ENCODE measurements around the gene ITPR3. TPM values are rescaled to one million over a fixed set of nuclear protein-coding genes. Genes with fewer than 3 reads are reported as not detected.

Gene ITPR3
- total RNA-seq, 4 donors from 2014 or later = 174 to 206 (median 199) TPM

DNA sequence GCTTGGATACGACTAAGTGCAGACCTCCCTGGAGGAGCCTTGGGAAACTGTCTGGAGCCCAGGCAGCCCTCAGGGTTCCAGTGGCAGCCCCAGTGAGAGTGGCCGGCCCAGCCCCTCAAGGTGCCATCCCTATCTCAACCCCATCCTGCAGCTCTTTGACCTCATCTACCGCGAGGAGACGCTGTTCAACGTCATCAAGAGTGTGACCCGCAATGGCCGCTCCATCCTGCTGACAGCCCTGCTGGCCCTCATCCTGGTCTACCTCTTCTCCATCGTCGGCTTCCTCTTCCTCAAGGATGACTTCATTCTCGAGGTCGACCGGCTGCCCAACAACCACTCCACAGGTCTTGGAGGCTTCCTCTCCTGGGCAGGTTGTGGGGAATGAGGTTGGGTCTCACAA, 69.6 kb downstream of the ITPR3 start:
- Histone ChIP-seq H3K27ac (no peak overlapping the region), H3K27me3 (no peaks in the 10 kb centered on the region), H3K4me3 (no peak overlapping the region), H3K9me3 (no peaks in the 10 kb centered on the region), H3K36me3 (peaks cover 97% of the 10 kb centered on the region), H3K4me1 (peaks cover 33% of the 10 kb centered on the region)
- no peak for DNase-seq (ENCODE audit: low spot score in 2 of 2)
- WGBS = 91% methylated on average over 12 of the region's 13 CpGs
- TF ChIP-seq, protein P1, sequence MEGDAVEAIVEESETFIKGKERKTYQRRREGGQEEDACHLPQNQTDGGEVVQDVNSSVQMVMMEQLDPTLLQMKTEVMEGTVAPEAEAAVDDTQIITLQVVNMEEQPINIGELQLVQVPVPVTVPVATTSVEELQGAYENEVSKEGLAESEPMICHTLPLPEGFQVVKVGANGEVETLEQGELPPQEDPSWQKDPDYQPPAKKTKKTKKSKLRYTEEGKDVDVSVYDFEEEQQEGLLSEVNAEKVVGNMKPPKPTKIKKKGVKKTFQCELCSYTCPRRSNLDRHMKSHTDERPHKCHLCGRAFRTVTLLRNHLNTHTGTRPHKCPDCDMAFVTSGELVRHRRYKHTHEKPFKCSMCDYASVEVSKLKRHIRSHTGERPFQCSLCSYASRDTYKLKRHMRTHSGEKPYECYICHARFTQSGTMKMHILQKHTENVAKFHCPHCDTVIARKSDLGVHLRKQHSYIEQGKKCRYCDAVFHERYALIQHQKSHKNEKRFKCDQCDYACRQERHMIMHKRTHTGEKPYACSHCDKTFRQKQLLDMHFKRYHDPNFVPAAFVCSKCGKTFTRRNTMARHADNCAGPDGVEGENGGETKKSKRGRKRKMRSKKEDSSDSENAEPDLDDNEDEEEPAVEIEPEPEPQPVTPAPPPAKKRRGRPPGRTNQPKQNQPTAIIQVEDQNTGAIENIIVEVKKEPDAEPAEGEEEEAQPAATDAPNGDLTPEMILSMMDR (IDR thresholded peaks at IDR 0.05) = no peak
- TF ChIP-seq EP300 (IDR thresholded peaks at IDR 0.05) = no peak
- no peak for TF ChIP-seq POLR2AphosphoS5 (IDR thresholded peaks at IDR 0.05)
- TF ChIP-seq POLR2A (IDR thresholded peaks at IDR 0.05) = no peak

DNA sequence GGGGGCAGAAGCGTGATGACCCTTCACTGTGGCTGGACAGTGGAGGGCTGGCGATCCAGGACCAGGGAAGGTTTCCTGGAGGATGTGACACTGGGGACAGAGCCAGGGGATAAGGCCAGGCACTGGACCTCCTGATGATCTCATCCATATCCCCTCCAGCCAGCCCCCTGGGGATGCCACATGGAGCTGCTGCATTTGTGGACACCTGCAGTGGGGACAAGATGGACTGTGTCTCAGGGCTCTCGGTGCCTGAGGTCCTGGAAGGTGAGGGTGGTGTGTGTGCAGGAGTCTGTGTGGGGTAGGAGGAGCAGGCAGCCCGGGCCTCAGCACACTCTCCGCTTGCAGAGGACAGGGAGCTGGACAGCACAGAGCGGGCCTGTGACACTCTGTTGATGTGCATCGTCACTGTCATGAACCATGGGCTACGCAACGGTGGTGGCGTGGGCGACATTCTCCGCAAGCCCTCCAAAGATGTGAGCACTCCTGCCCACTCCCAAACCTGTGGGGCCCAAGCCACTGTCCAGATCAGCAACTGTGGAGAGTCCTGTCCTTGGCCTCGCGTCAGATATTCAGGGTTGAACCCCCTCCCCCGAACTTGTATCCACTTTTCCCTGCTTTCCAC, 70.4 kb downstream of the ITPR3 start:
- no peak for TF ChIP-seq POLR2AphosphoS5 (IDR thresholded peaks at IDR 0.05)
- no peak for TF ChIP-seq EP300 (IDR thresholded peaks at IDR 0.05)
- TF ChIP-seq POLR2A (IDR thresholded peaks at IDR 0.05) = no peak
- TF ChIP-seq, protein P1 (IDR thresholded peaks at IDR 0.05) = no peak
- no peak overlapping the region for H3K27ac ChIP-seq
- H3K27me3 ChIP-seq = no peaks in the 10 kb centered on the region
- no peak overlapping the region for H3K4me3 ChIP-seq
- 90% methylated on average over 14 of the region's 15 CpGs for WGBS
- no peaks in the 10 kb centered on the region for H3K9me3 ChIP-seq
- DNase-seq (ENCODE audit: low spot score in 2 of 2) = no peak
- H3K4me1 ChIP-seq = peaks cover 41% of the 10 kb centered on the region
- H3K36me3 ChIP-seq = peaks cover 95% of the 10 kb centered on the region

DNA sequence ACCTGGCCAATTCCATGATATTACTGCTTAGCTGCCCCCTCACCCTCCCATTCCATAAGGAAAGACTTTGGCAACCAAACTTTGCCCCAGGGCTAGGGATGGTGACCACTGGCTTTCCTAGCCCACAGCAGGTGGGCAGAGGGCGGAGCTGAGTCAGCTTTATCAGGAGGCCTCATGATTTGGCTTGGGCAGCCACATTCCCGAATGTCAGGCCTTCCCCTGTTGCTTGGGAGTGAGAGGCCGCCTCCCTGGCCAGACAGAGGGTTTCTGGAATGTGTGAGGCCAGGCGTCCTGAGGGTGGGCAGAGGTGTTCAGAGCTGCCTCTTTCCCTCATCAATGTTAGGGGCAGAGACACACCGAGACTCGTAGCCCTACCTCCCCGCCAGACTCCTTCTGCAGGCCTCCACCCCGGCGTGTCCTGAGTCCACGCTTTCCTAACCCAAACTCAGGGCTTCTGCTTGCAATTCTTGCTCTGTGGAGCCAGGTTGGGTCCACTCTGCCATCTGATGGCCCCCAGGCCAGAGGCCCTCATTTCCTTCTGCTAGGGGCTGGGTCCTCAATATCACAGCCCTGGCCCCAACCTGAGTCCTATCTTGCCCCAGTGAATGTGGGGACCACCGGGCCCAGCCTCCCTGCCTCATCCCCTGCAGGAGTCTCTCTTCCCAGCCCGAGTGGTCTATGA, 71.1 kb downstream of the ITPR3 start:
- no peak for TF ChIP-seq EP300 (IDR thresholded peaks at IDR 0.05)
- TF ChIP-seq POLR2AphosphoS5 (IDR thresholded peaks at IDR 0.05) = no peak
- TF ChIP-seq, protein P1 (IDR thresholded peaks at IDR 0.05) = no peak
- TF ChIP-seq POLR2A (IDR thresholded peaks at IDR 0.05) = no peak
- no peak for DNase-seq (ENCODE audit: low spot score in 2 of 2)
- Histone ChIP-seq H3K9me3 (no peaks in the 10 kb centered on the region), H3K4me3 (no peak overlapping the region), H3K4me1 (peaks cover 48% of the 10 kb centered on the region), H3K27me3 (no peaks in the 10 kb centered on the region), H3K36me3 (peaks cover 93% of the 10 kb centered on the region), H3K27ac (no peak overlapping the region)
- 89% methylated on average over 11 of the region's 12 CpGs for WGBS

DNA sequence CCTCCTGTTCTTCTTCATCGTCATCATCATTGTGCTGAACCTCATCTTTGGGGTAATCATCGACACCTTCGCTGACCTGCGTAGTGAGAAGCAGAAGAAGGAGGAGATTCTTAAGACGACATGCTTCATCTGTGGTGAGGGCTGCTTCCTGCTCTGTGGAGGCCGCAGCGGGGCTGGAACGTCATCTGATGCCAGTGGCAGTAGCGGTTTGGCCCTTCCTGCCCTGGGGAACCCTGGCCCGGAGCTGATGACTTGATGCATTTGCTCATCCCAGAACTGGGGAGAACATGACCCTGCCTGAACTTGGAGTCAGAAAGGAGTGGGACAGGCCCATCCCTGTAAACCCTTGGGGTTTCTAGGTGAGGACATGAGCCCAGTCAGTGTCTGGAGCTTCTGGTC, 71.6 kb downstream of the ITPR3 start:
- 94% methylated on average over 5 of the region's 10 CpGs for WGBS
- no peaks in the 10 kb centered on the region for H3K27me3 ChIP-seq
- H3K36me3 ChIP-seq = peaks cover 93% of the 10 kb centered on the region
- H3K27ac ChIP-seq = no peak overlapping the region
- H3K9me3 ChIP-seq = no peaks in the 10 kb centered on the region
- no peak for DNase-seq (ENCODE audit: low spot score in 2 of 2)
- H3K4me3 ChIP-seq = no peak overlapping the region
- H3K4me1 ChIP-seq = peaks cover 53% of the 10 kb centered on the region
- TF ChIP-seq, protein P1 (IDR thresholded peaks at IDR 0.05) = no peak
- TF ChIP-seq POLR2A (IDR thresholded peaks at IDR 0.05) (no peak), EP300 (IDR thresholded peaks at IDR 0.05) (no peak), POLR2AphosphoS5 (IDR thresholded peaks at IDR 0.05) (no peak)

Data from suprapubic skin (tissue), 4 donors.